Body of pancreas (tissue), 4 donors: ENCODE data around the gene ARHGAP44. TPM values are rescaled to one million over a fixed set of nuclear protein-coding genes. Genes with fewer than 3 reads are reported as not detected.

ENCODE experiments used
- ATAC-seq: fragments of 150-250 bp; one replicate; pipeline ENCODE4 v1.9.1; 2016
- DNase-seq, 4 donors: peaks; one replicate each; pipeline ENCODE4 v3.0.0-alpha.2; 2019
- H3K27ac ChIP-seq, 4 donors: fragments of 200-600 bp; sonication (generic); 1 replicate in 3 of 4; 2 replicates in 1 of 4; pipeline versions ENCODE4 v1.5.1 to v1.6.1; 2016 to 2019; ENCODE audit warnings: mild to moderate bottlenecking in 1 of 4, mixed read lengths in 1 of 4, moderate library complexity in 1 of 4
- H3K27me3 ChIP-seq, 2 donors: fragments of 200-600 bp; sonication (generic); one replicate each; pipeline ENCODE4 v1.6.0; 2016; ENCODE audit warnings: mild to moderate bottlenecking in 1 of 2
- H3K36me3 ChIP-seq, 2 donors: fragments of 200-600 bp; sonication (generic); replicated peaks in 1 of 2; 2 replicates each; pipeline ENCODE4 v1.5.1; 2016; ENCODE audit warnings: low read depth in 2 of 2; ENCODE audit not compliant: insufficient read depth in 1 of 2
- H3K4me1 ChIP-seq: fragments of 200-600 bp; sonication (generic); one replicate; pipeline ENCODE4 v1.6.0; 2016
- H3K4me3 ChIP-seq, 2 donors: fragments of 200-600 bp; sonication (generic); 1 replicate in 1 of 2; 2 replicates in 1 of 2; pipeline ENCODE4 v1.5.1; 2016 to 2019
- H3K9me3 ChIP-seq, 3 donors: fragments of 200-600 bp; sonication (generic); 1 replicate in 2 of 3; 2 replicates in 1 of 3; pipeline ENCODE4 v1.5.1; 2016
- POLR2A ChIP-seq, 3 donors: fragments of 450-650 bp; IDR thresholded peaks; one replicate each; pipeline ENCODE4 v1.6.1; 2016; ENCODE audit warnings: antibody characterized with exemption in 3 of 3, mild to moderate bottlenecking in 2 of 3
- WGBS, 2 donors: methylation state at CpG; one replicate each; pipeline ENCODE4 v1.1.5; 2017; 5-methylcytosine and 5-hydroxymethylcytosine counted together
- intact Hi-C: fragments of 100-400 bp; cut with DNase I; formaldehyde crosslinking; loops from one replicate; pipeline ENCODE4 v1.15.1; 2023
- total RNA-seq, 2 donors: library from RNA; depleted of rRNA; stranded (reverse); fragments of >200 nt; gene quantifications; one replicate each; pipeline ENCODE4 v1.1.0, GENCODE V29; 2016
- TF ChIP-seq, protein P1 (sequence below), 7 experiments: fragments of 450-650 bp in 4 of 7; fragments of 200-600 bp in 3 of 7; sonication (generic) in 3 of 7; IDR thresholded peaks; one replicate each; pipeline ENCODE4 v1.5.1; 2016 to 2019; ENCODE audit warnings: antibody characterized with exemption in 7 of 7

Gene ARHGAP44
- total RNA-seq, 2 donors from 2014 or later = 5.7 to 6.3 TPM

- intact Hi-C loops = no loop called here
- Histone ChIP-seq H3K4me1 (no peaks in the 10 kb centered on the region), H3K4me3 (no peak overlapping the region), H3K36me3 (no peaks in the 10 kb centered on the region), H3K9me3 (no peaks in the 10 kb centered on the region), H3K27ac (no peak overlapping the region), H3K27me3 (no peaks in the 10 kb centered on the region)
- no peak for TF ChIP-seq POLR2A (IDR thresholded peaks at IDR 0.05)
- TF ChIP-seq, protein P1, sequence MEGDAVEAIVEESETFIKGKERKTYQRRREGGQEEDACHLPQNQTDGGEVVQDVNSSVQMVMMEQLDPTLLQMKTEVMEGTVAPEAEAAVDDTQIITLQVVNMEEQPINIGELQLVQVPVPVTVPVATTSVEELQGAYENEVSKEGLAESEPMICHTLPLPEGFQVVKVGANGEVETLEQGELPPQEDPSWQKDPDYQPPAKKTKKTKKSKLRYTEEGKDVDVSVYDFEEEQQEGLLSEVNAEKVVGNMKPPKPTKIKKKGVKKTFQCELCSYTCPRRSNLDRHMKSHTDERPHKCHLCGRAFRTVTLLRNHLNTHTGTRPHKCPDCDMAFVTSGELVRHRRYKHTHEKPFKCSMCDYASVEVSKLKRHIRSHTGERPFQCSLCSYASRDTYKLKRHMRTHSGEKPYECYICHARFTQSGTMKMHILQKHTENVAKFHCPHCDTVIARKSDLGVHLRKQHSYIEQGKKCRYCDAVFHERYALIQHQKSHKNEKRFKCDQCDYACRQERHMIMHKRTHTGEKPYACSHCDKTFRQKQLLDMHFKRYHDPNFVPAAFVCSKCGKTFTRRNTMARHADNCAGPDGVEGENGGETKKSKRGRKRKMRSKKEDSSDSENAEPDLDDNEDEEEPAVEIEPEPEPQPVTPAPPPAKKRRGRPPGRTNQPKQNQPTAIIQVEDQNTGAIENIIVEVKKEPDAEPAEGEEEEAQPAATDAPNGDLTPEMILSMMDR (IDR thresholded peaks at IDR 0.05) = no peak
- WGBS, 2 donors = 80 to 86% methylated on average over 10 of the region's 10 CpGs
- no peak for DNase-seq
- no peak for ATAC-seq
Measured at GRCh38 chr17:12964840-12965239, 175.5 kb downstream of the ARHGAP44 start.

GRCh38 chr17:12965988-12966387 is 176.7 kb downstream of the ARHGAP44 start:
- DNase-seq = no peak
- no peak for TF ChIP-seq POLR2A (IDR thresholded peaks at IDR 0.05)
- TF ChIP-seq, protein P1 (IDR thresholded peaks at IDR 0.05) = no peak
- Histone ChIP-seq H3K27ac (no peak overlapping the region), H3K36me3 (no peaks in the 10 kb centered on the region), H3K27me3 (no peaks in the 10 kb centered on the region), H3K4me3 (no peak overlapping the region), H3K9me3 (no peaks in the 10 kb centered on the region), H3K4me1 (no peaks in the 10 kb centered on the region)
- intact Hi-C loops = no loop called here
- 85 to 90% methylated on average over 3 of the region's 3 CpGs for WGBS, 2 donors
- no peak for ATAC-seq

DNA sequence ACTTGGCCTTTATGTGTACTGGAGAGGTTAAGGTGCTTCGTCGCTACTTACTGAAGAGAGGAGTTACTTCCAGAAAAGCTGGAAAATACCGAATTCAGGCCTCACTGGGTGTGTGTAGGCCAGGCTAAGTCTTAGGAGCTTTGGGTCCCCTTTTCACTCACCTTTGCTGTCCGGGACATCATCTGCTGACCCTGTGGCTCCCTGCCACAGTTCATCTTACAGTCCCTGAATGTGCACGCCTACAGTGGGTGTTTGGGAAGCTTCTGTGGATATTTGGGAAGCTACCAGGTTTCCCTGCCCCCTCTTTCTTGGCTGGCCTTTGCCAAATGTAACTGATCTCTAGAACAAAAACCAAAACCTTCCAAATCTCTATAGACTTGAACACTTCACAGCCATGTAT is 177.1 kb downstream of the ARHGAP44 start:
- DNase-seq (no peak), ATAC-seq (no peak)
- no peaks in the 10 kb centered on the region for H3K27me3 ChIP-seq
- H3K27ac ChIP-seq = no peak overlapping the region
- H3K4me1 ChIP-seq = no peaks in the 10 kb centered on the region
- 86 to 93% methylated on average over 4 to 5 of the region's 5 CpGs for WGBS, 2 donors
- H3K9me3 ChIP-seq = no peaks in the 10 kb centered on the region
- H3K4me3 ChIP-seq = no peak overlapping the region
- TF ChIP-seq POLR2A (IDR thresholded peaks at IDR 0.05) = no peak
- TF ChIP-seq, protein P1 (IDR thresholded peaks at IDR 0.05) = no peak
- no peaks in the 10 kb centered on the region for H3K36me3 ChIP-seq
- intact Hi-C loops = no loop called here

DNA sequence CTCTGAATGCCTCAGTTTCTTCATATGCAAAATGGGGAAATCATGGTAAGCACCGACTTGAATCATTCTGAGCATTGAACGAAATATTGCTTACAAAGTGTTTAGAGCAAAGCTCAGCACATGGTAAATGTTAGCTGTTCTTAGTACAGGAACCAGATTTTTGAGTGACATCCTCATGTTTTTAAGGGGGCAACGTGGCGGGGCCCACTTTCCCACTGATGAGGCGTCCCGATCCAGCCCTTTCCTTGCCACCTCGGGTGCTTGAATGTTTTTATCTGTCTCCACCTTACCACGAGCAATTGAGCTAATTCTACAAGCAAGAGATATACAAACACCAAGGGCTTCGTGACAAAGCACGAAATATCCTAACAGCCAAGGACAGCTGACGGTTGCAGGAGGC is 178.7 kb downstream of the ARHGAP44 start:
- intact Hi-C loops = no loop called here
- TF ChIP-seq POLR2A (IDR thresholded peaks at IDR 0.05) = no peak
- TF ChIP-seq, protein P1 (IDR thresholded peaks at IDR 0.05) = no peak
- H3K4me1 ChIP-seq = no peaks in the 10 kb centered on the region
- ATAC-seq (no peak), DNase-seq (no peak)
- WGBS, 2 donors = 81 to 87% methylated on average over 11 of the region's 11 CpGs
- no peaks in the 10 kb centered on the region for H3K9me3 ChIP-seq
- H3K36me3 ChIP-seq = no peaks in the 10 kb centered on the region
- no peaks in the 10 kb centered on the region for H3K27me3 ChIP-seq
- no peak overlapping the region for H3K27ac ChIP-seq
- no peak overlapping the region for H3K4me3 ChIP-seq

- Histone ChIP-seq H3K27ac (no peak overlapping the region), H3K36me3 (no peaks in the 10 kb centered on the region), H3K9me3 (no peaks in the 10 kb centered on the region), H3K4me1 (no peaks in the 10 kb centered on the region), H3K27me3 (no peaks in the 10 kb centered on the region), H3K4me3 (no peak overlapping the region)
- ATAC-seq (no peak), DNase-seq (no peak)
- TF ChIP-seq, protein P1 (IDR thresholded peaks at IDR 0.05) = no peak
- TF ChIP-seq POLR2A (IDR thresholded peaks at IDR 0.05) = no peak
- intact Hi-C loops = no loop called here
- 18 to 30% methylated on average over 4 to 16 of the region's 16 CpGs for WGBS, 2 donors
Measured at GRCh38 chr17:12973496-12974004, 184.3 kb downstream of the ARHGAP44 start.
